ENCODE results near the gene SLIT2.

The SLIT2 gene

GRCh38 chr4:20276848-20277247 lies 25.1 kb downstream of the SLIT2 start:
- Histone ChIP-seq H3K4me2 (ENCODE audit: low read length) (no peak overlapping the region), H3K27me3 (ENCODE audit: control insufficient read depth, insufficient read depth, low read length) (no peaks in the 10 kb centered on the region), H3K9ac (no peak overlapping the region), H3K27ac (no peak overlapping the region), H2AFZ (no peak overlapping the region), H3K4me3 (ENCODE audit: low read depth, low read length) (no peak overlapping the region), H3K79me2 (no peaks in the 10 kb centered on the region), H3K4me1 (no peaks in the 10 kb centered on the region), H3K9me3 (ENCODE audit: control insufficient read depth, low read length) (no peaks in the 10 kb centered on the region), H3K36me3 (ENCODE audit: control insufficient read depth, insufficient read depth, low read length) (no peaks in the 10 kb centered on the region)
- no peak for TF ChIP-seq CTCF (IDR thresholded peaks at IDR 0.05)

GRCh38 chr4:20278195-20278594 lies 26.5 kb downstream of the SLIT2 start:
- Histone ChIP-seq H3K9me3 (ENCODE audit: control insufficient read depth, low read length) (no peaks in the 10 kb centered on the region), H3K9ac (no peak overlapping the region), H3K4me1 (no peaks in the 10 kb centered on the region), H3K4me2 (ENCODE audit: low read length) (no peak overlapping the region), H2AFZ (no peak overlapping the region), H3K79me2 (no peaks in the 10 kb centered on the region), H3K4me3 (ENCODE audit: low read depth, low read length) (no peak overlapping the region), H3K36me3 (ENCODE audit: control insufficient read depth, insufficient read depth, low read length) (no peaks in the 10 kb centered on the region), H3K27me3 (ENCODE audit: control insufficient read depth, insufficient read depth, low read length) (no peaks in the 10 kb centered on the region), H3K27ac (no peak overlapping the region)
- TF ChIP-seq CTCF (IDR thresholded peaks at IDR 0.05): no peak

- H3K4me3 ChIP-seq (ENCODE audit: low read depth, low read length): no peak overlapping the region
- no peak overlapping the region for H2AFZ ChIP-seq
- no peak for TF ChIP-seq CTCF (IDR thresholded peaks at IDR 0.05)
- no peaks in the 10 kb centered on the region for H3K36me3 ChIP-seq (ENCODE audit: control insufficient read depth, insufficient read depth, low read length)
- H3K9ac ChIP-seq: no peak overlapping the region
- H3K27me3 ChIP-seq (ENCODE audit: control insufficient read depth, insufficient read depth, low read length): no peaks in the 10 kb centered on the region
- H3K4me2 ChIP-seq (ENCODE audit: low read length): no peak overlapping the region
- no peaks in the 10 kb centered on the region for H3K4me1 ChIP-seq
- H3K79me2 ChIP-seq: no peaks in the 10 kb centered on the region
- no peak overlapping the region for H3K27ac ChIP-seq
- no peaks in the 10 kb centered on the region for H3K9me3 ChIP-seq (ENCODE audit: control insufficient read depth, low read length)
Observed at GRCh38 chr4:20279381-20279780, 27.7 kb downstream of the SLIT2 start.

- no peak overlapping the region for H3K27ac ChIP-seq
- no peak overlapping the region for H3K4me3 ChIP-seq (ENCODE audit: low read depth, low read length)
- H3K9ac ChIP-seq: no peak overlapping the region
- no peaks in the 10 kb centered on the region for H3K36me3 ChIP-seq (ENCODE audit: control insufficient read depth, insufficient read depth, low read length)
- H3K9me3 ChIP-seq (ENCODE audit: control insufficient read depth, low read length): no peaks in the 10 kb centered on the region
- no peaks in the 10 kb centered on the region for H3K4me1 ChIP-seq
- no peaks in the 10 kb centered on the region for H3K79me2 ChIP-seq
- TF ChIP-seq CTCF (IDR thresholded peaks at IDR 0.05): no peak
- H3K27me3 ChIP-seq (ENCODE audit: control insufficient read depth, insufficient read depth, low read length): no peaks in the 10 kb centered on the region
- H3K4me2 ChIP-seq (ENCODE audit: low read length): no peak overlapping the region
- H2AFZ ChIP-seq: no peak overlapping the region
Observed at GRCh38 chr4:20281453-20281852, 29.7 kb downstream of the SLIT2 start.

GRCh38 chr4:20283039-20283438 lies 31.3 kb downstream of the SLIT2 start:
- no peak for TF ChIP-seq CTCF (IDR thresholded peaks at IDR 0.05)
- H3K36me3 ChIP-seq (ENCODE audit: control insufficient read depth, insufficient read depth, low read length): no peaks in the 10 kb centered on the region
- H3K4me1 ChIP-seq: no peaks in the 10 kb centered on the region
- no peaks in the 10 kb centered on the region for H3K27me3 ChIP-seq (ENCODE audit: control insufficient read depth, insufficient read depth, low read length)
- no peak overlapping the region for H3K27ac ChIP-seq
- no peaks in the 10 kb centered on the region for H3K9me3 ChIP-seq (ENCODE audit: control insufficient read depth, low read length)
- no peak overlapping the region for H3K4me2 ChIP-seq (ENCODE audit: low read length)
- no peak overlapping the region for H2AFZ ChIP-seq
- H3K4me3 ChIP-seq (ENCODE audit: low read depth, low read length): no peak overlapping the region
- H3K9ac ChIP-seq: no peak overlapping the region
- H3K79me2 ChIP-seq: no peaks in the 10 kb centered on the region
